Natural killer cell (primary cell): ENCODE data around the gene RANBP9. TPM values are rescaled to one million over a fixed set of nuclear protein-coding genes. Genes with fewer than 3 reads are reported as not detected.

ENCODE experiments used
- ATAC-seq, 3 donors: fragments of 150-1000 bp in 2 of 3; fragments of 200-7000 bp in 1 of 3; cut with Tn5 transposase; 1 replicate in 1 of 3; 2 replicates in 2 of 3; pipeline ENCODE4 v1.10.0; 2021; ENCODE audit warnings: mild to moderate bottlenecking in 2 of 3, moderate library complexity in 2 of 3
- DNase-seq, 2 donors: peaks; one replicate each; pipeline versions ENCODE4 v3.0.0 to v3.0.0-alpha.2; 2013 to 2021; ENCODE audit warnings: mixed read lengths in 1 of 2
- H3K27ac ChIP-seq: one replicate; pipeline ENCODE4 v1.5.1; 2013; ENCODE audit warnings: mild to moderate bottlenecking, low read length
- H3K27me3 ChIP-seq: one replicate; pipeline ENCODE4 v1.6.1; 2013; ENCODE audit warnings: low read length; ENCODE audit not compliant: control insufficient read depth, insufficient read depth
- H3K36me3 ChIP-seq: one replicate; pipeline ENCODE4 v1.6.1; 2013; ENCODE audit warnings: low read length; ENCODE audit not compliant: control insufficient read depth, insufficient read depth
- H3K4me1 ChIP-seq: one replicate; pipeline ENCODE4 v1.6.1; 2013; ENCODE audit warnings: low read length; ENCODE audit not compliant: control insufficient read depth, insufficient read depth
- H3K4me3 ChIP-seq: one replicate; pipeline ENCODE4 v1.5.1; 2013; ENCODE audit warnings: low read length
- H3K9me3 ChIP-seq: one replicate; pipeline ENCODE4 v1.6.1; 2013; ENCODE audit warnings: low read length; ENCODE audit not compliant: control insufficient read depth, insufficient read depth
- H3K27ac Mint-ChIP-seq, 2 donors: one replicate each; pipeline ENCODE4 v1.8.0; 2022; ENCODE audit warnings: mild to moderate bottlenecking in 2 of 2, mixed read lengths in 2 of 2, moderate library complexity in 1 of 2
- H3K27me3 Mint-ChIP-seq, 2 donors: one replicate each; pipeline ENCODE4 v1.8.0; 2022; ENCODE audit warnings: low read depth in 2 of 2, mixed read lengths in 2 of 2
- H3K36me3 Mint-ChIP-seq: one replicate; pipeline ENCODE4 v1.8.0; 2022; ENCODE audit warnings: mixed read lengths
- H3K4me1 Mint-ChIP-seq, 2 donors: one replicate each; pipeline ENCODE4 v1.8.0; 2022; ENCODE audit warnings: mixed read lengths in 2 of 2
- H3K4me3 Mint-ChIP-seq: one replicate; pipeline ENCODE4 v1.8.0; 2022; ENCODE audit warnings: mild to moderate bottlenecking, moderate library complexity, mixed read lengths
- H3K9me3 Mint-ChIP-seq, 2 donors: one replicate each; pipeline ENCODE4 v1.8.0; 2022; ENCODE audit warnings: mixed read lengths in 2 of 2
- WGBS: methylation state at CpG from one replicate; pipeline ENCODE4 v1.1.7; 2013; ENCODE audit warnings: missing lambda C conversion rate; ENCODE audit not compliant: insufficient coverage; 5-methylcytosine and 5-hydroxymethylcytosine counted together
- intact Hi-C: fragments of 100-400 bp; cut with micrococcal nuclease; formaldehyde crosslinking; loops from one replicate; pipeline ENCODE4 v1.14.2; 2022
- total RNA-seq, 4 donors: library from RNA; stranded (reverse); fragments of 120-200 nt in 1 of 4; gene quantifications; one replicate each; pipeline versions ENCODE4 v1.2.3 to v1.2.4, GENCODE V29; 2013 to 2022
- TF ChIP-seq, protein P1 (sequence below): fragments of 200-600 bp; IDR thresholded peaks from one replicate; pipeline ENCODE4 v1.8.0; 2022; ENCODE audit warnings: antibody characterized with exemption

The RANBP9 gene
- total RNA-seq, 3 donors from 2014 or later (not counting 1 experiment from before 2014, with no cell fraction given): 52.2 to 62.5 (median 57.6) TPM

DNA sequence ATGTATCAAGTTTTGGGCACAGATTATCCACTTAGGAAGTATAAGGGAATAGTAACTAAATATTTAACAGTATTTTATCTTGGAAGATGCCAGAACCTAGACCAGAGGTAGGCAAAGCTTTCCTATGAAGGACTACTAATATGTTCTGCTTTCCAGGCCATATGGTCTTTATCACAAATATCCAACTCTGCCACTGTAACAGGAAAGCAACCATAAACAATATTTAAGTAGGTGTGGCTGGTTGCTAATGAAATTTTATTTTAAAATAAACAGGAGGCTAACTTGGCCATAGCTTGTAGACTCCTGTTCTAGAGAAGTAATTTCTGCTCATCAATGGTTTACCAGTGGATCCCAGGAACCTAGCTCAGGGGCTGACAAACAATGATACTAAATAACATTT is 57.1 kb downstream of the RANBP9 start:
- Histone ChIP-seq H3K27ac (no peak overlapping the region), H3K4me1 (no peaks in the 10 kb centered on the region), H3K27me3 (no peaks in the 10 kb centered on the region), H3K4me3 (no peak overlapping the region), H3K9me3 (no peaks in the 10 kb centered on the region), H3K36me3 (peaks cover 15% of the 10 kb centered on the region)
- Mint-ChIP-seq H3K9me3 (no peaks in the 10 kb centered on the region), H3K36me3 (no peaks in the 10 kb centered on the region), H3K27ac (no peak overlapping the region), H3K4me1 (peaks cover 18 to 20% of the 10 kb centered on the region in 2 donors), H3K4me3 (no peak overlapping the region), H3K27me3 (no peaks in the 10 kb centered on the region)
- ATAC-seq: no peak
- no peak for DNase-seq
- intact Hi-C loops: no loop called here
- TF ChIP-seq, protein P1, sequence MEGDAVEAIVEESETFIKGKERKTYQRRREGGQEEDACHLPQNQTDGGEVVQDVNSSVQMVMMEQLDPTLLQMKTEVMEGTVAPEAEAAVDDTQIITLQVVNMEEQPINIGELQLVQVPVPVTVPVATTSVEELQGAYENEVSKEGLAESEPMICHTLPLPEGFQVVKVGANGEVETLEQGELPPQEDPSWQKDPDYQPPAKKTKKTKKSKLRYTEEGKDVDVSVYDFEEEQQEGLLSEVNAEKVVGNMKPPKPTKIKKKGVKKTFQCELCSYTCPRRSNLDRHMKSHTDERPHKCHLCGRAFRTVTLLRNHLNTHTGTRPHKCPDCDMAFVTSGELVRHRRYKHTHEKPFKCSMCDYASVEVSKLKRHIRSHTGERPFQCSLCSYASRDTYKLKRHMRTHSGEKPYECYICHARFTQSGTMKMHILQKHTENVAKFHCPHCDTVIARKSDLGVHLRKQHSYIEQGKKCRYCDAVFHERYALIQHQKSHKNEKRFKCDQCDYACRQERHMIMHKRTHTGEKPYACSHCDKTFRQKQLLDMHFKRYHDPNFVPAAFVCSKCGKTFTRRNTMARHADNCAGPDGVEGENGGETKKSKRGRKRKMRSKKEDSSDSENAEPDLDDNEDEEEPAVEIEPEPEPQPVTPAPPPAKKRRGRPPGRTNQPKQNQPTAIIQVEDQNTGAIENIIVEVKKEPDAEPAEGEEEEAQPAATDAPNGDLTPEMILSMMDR: no peak

DNA sequence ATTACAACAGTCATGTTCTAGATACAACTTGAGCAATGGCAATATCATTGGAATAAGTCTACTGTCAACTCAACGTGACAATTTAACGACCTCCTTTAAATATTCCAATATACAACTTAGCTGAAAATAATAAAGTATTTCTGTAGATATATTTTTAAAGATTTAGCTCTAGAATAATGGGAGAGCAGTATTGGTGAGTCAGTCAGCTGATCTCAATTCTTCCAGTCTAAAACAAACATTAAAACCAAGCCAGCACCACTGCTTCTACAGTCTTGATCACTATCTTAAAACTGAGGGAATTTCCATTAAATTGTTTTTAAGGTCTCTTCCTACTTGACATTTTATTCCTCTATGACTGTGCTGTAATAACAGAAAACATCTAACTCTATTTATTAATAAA is 58.3 kb downstream of the RANBP9 start:
- Mint-ChIP-seq H3K4me3 (no peak overlapping the region), H3K9me3 (no peaks in the 10 kb centered on the region), H3K4me1 (peaks cover 16 to 26% of the 10 kb centered on the region in 2 donors), H3K27me3 (no peaks in the 10 kb centered on the region), H3K27ac (no peak overlapping the region), H3K36me3 (no peaks in the 10 kb centered on the region)
- H3K27me3 ChIP-seq: no peaks in the 10 kb centered on the region
- WGBS: no CpG with 5 or more reads among the region's 2 CpGs
- no peak overlapping the region for H3K4me3 ChIP-seq
- H3K4me1 ChIP-seq: no peaks in the 10 kb centered on the region
- H3K36me3 ChIP-seq: peaks cover 15% of the 10 kb centered on the region
- ATAC-seq (no peak), DNase-seq (no peak)
- TF ChIP-seq, protein P1: no peak
- intact Hi-C loops: no loop called here
- no peak overlapping the region for H3K27ac ChIP-seq
- no peaks in the 10 kb centered on the region for H3K9me3 ChIP-seq

DNA sequence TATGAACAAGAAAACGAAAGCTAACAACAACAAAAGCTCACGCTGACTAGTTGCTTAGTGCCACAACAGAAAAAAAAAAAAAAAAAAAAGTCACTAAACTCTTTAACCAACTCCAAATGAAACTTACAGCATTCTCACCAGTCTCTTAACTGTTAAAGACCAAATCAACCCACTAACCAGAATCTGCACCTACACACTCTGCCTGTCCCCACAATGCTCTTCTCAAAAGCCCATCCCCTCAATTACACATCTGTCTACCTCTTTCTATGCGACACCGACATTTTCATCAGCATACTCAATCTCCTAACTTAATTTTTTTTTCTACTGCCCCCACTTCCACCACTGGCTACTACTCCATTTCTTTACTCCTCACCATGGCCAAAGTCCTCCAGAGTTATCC is 62.2 kb downstream of the RANBP9 start:
- Mint-ChIP-seq H3K4me1 (peaks cover 14 to 16% of the 10 kb centered on the region in 2 donors), H3K4me3 (no peak overlapping the region), H3K27me3 (no peaks in the 10 kb centered on the region), H3K27ac (no peak overlapping the region), H3K36me3 (no peaks in the 10 kb centered on the region), H3K9me3 (no peaks in the 10 kb centered on the region)
- H3K27me3 ChIP-seq: no peaks in the 10 kb centered on the region
- ATAC-seq (no peak), DNase-seq (no peak)
- peaks cover 7% of the 10 kb centered on the region for H3K36me3 ChIP-seq
- H3K9me3 ChIP-seq: no peaks in the 10 kb centered on the region
- intact Hi-C loops: no loop called here
- no peaks in the 10 kb centered on the region for H3K4me1 ChIP-seq
- no peak overlapping the region for H3K4me3 ChIP-seq
- WGBS: 90% methylated on average over 4 of the region's 4 CpGs
- no peak overlapping the region for H3K27ac ChIP-seq
- TF ChIP-seq, protein P1: no peak

DNA sequence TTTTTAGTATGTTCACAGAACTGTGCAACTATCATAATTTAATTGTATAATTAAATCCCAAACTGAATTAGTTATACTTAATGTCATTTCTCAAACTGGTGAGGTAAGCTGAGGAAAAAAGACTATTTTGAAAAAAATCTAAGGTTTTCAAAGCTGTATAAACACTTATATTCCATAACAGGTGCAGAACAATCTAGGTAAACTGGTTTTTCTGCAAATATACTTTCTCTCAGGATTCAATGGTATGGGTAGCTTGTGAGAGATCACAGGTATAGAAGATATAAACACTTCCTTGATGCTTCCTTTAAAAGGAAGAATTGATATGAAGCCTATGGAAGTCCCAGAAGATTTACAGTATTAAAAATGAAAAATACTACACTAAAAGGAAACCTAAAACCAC is 62.8 kb downstream of the RANBP9 start:
- Mint-ChIP-seq H3K4me1 (peaks cover 14 to 16% of the 10 kb centered on the region in 2 donors), H3K36me3 (no peaks in the 10 kb centered on the region), H3K27ac (no peak overlapping the region), H3K9me3 (no peaks in the 10 kb centered on the region), H3K4me3 (no peak overlapping the region), H3K27me3 (no peaks in the 10 kb centered on the region)
- Histone ChIP-seq H3K4me3 (no peak overlapping the region), H3K9me3 (no peaks in the 10 kb centered on the region), H3K27ac (no peak overlapping the region), H3K36me3 (peaks cover 12% of the 10 kb centered on the region), H3K4me1 (no peaks in the 10 kb centered on the region), H3K27me3 (no peaks in the 10 kb centered on the region)
- DNase-seq (no peak), ATAC-seq (no peak)
- intact Hi-C loops: no loop called here
- TF ChIP-seq, protein P1: no peak
